ENCODE measurements around the gene SRRM3.
"Not testable (repeated sequence)": the region's sequence is repeated elsewhere in the genome, so short reads cannot be mapped to it uniquely, and the experiment has no call there.

DNA sequence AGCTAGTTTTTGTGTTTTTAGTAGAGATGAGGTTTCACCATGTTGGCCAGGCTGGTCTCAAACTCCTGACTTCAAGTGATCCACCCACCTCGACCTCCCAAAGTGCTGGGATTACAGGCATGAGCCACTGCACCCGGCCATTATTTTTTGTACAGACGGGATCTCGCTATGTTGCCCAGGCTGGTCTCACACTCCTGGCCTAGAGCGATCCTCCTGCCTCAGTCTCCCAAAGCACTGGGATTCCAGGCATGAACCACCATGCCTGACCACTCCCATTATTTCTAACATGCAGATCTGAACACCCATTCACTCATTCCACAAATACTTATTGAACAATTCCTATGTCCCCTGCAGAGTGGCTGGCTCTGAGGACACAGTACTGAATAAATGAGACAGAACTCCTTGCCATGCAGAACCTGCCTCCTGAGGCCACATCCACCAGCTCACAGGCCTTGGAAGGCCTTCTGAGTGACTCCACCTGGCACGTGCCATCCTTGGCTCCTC is 89.2 kb downstream of the SRRM3 start:
- TF ChIP-seq EZH2 (IDR thresholded peaks at IDR 0.05; ENCODE audit: insufficient read depth, poor library complexity, severe bottlenecking); EZH2phosphoT487 (IDR thresholded peaks at IDR 0.05; ENCODE audit: insufficient read depth, low read depth): not testable (repeated sequence)
